ENCODE results near the gene RNF169. TPM values are rescaled to one million over a fixed set of nuclear protein-coding genes. Genes with fewer than 3 reads are reported as not detected.

Gene RNF169
- total and polyA plus RNA-seq, 2 of the 8 experiments (the other 6 are each of a cell fraction or from before 2014, with no cell fraction given): 3.6 to 12.5 TPM

DNA sequence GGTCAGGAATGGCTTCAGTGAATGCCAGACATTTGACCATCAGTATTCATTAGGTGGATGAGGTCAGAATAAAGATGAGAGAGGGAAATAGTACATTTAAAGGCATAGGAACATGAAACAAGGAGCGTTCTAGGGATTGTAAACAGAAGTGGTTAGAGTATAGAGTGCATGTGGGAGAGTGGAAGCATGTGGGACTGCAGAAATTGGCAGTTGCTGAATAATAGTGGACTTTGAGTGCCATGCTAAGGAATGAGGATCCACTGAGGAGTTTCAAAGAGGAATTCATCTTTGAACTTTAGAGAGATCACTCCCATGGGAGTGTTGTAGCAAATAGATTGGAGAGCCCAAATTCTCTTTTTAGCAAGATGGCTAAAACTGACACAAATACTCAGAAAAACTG is 7.9 kb downstream of the RNF169 start:
- ChIA-PET POLR2A (ENCODE audit: partially characterized antibody) (no interaction called here), CTCF (ENCODE audit: partially characterized antibody) (interaction anchor here (0.9 to 1.3 kb wide), 2 partner anchors 13 to 17 kb away, joined by 3 to 5 read pairs; no protein-coding TSS in a partner anchor)
- WGBS, 2 experiments (ENCODE audit: extremely low coverage in 1 of 2, insufficient coverage in 1 of 2, insufficient read length in 1 of 2, insufficient replicate concordance in 2 of 2, low coverage in 1 of 2, low lambda C conversion rate in 2 of 2, missing lambda C conversion rate in 1 of 2): 91% methylated on average over 1 of the region's 1 CpG; no CpG with 5 or more reads in 1 of the 2 experiments
- no peak overlapping the region for H3K4me2 ChIP-seq (ENCODE audit: insufficient read depth in 1 of 2, low read depth in 2 of 2, low read length in 2 of 2)
- peaks cover 0 to 3% of the 10 kb centered on the region in 2 experiments for H4K20me1 ChIP-seq (replicated peaks in 1 of 2; ENCODE audit: control insufficient read depth in 1 of 2, insufficient read depth in 2 of 2, low read length in 2 of 2)
- no peak overlapping the region for H4K5ac ChIP-seq (ENCODE audit: insufficient read length, low read depth, low read length)
- H3K23ac ChIP-seq (ENCODE audit: insufficient read length): no peak overlapping the region
- no peak overlapping the region for H2BK20ac ChIP-seq (ENCODE audit: low read length)
- no peak for FAIRE-seq
- H3K9me3 ChIP-seq (ENCODE audit: insufficient read depth in 2 of 2, low read depth in 1 of 2, low read length in 1 of 2): peaks cover 0 to 3% of the 10 kb centered on the region in 2 experiments; a peak in 1 of 4 replicates
- no peak overlapping the region for H4K91ac ChIP-seq (replicated peaks; ENCODE audit: insufficient read length, low read length)
- TF ChIP-seq JUN (IDR thresholded peaks at IDR 0.05; ENCODE audit: low read depth, low read length): no peak
- TF ChIP-seq CREB1 (IDR thresholded peaks at IDR 0.05): no peak
- TF ChIP-seq, protein P1, sequence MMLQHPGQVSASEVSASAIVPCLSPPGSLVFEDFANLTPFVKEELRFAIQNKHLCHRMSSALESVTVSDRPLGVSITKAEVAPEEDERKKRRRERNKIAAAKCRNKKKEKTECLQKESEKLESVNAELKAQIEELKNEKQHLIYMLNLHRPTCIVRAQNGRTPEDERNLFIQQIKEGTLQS (IDR thresholded peaks at IDR 0.05; ENCODE audit: insufficient read depth, low read depth, low read length): no peak
- TF ChIP-seq JUND (IDR thresholded peaks at IDR 0.05; ENCODE audit: low read length): no peak
- TF ChIP-seq POLR2A (IDR thresholded peaks at IDR 0.05; ENCODE audit: control extremely low read depth in 1 of 2, low read depth in 2 of 2, low read length in 2 of 2): no peak
- H2AK5ac ChIP-seq (ENCODE audit: low read depth, low read length): no peak overlapping the region
- H3K23me2 ChIP-seq (ENCODE audit: low read depth, low read length): no peaks in the 10 kb centered on the region; the same call in 1 of the 2 replicates
- no peaks in the 10 kb centered on the region for H3K36me3 ChIP-seq (ENCODE audit: control insufficient read depth in 2 of 4, insufficient read depth in 4 of 4, low read length in 3 of 4)
- H3K27ac ChIP-seq (ENCODE audit: low read depth, low read length): no peak overlapping the region
- peaks cover 0 to 46% of the 10 kb centered on the region in 2 experiments; a peak in 2 of 4 replicates for H3K79me2 ChIP-seq (ENCODE audit: control insufficient read depth in 1 of 2, insufficient read depth in 2 of 2, low read length in 2 of 2)
- H2BK5ac ChIP-seq (ENCODE audit: low read depth, low read length): no peak overlapping the region
- no peak overlapping the region for H3K56ac ChIP-seq (replicated peaks; ENCODE audit: insufficient read length, low read depth, low read length)
- no peak overlapping the region for H3K4ac ChIP-seq (replicated peaks; ENCODE audit: insufficient read length, low read depth, low read length)
- H3K79me1 ChIP-seq (ENCODE audit: low read depth, low read length): no peaks in the 10 kb centered on the region
- no peak overlapping the region for H3K14ac ChIP-seq (ENCODE audit: insufficient read length)
- no peak for DNase-seq (ENCODE audit: low read depth in 1 of 2, low spot score in 2 of 2)
- H2BK120ac ChIP-seq (replicated peaks; ENCODE audit: low read depth, low read length): no peak overlapping the region
- no peak overlapping the region for H2AFZ ChIP-seq (ENCODE audit: low read length)
- no peak overlapping the region for H2BK15ac ChIP-seq (ENCODE audit: low read length)
- no peak overlapping the region for H3K4me3 ChIP-seq (ENCODE audit: extremely low read depth in 1 of 4, insufficient read depth in 2 of 4, low read depth in 3 of 4, low read length in 4 of 4)
- H4K8ac ChIP-seq (ENCODE audit: extremely low read depth, insufficient read depth, low read length): no peak overlapping the region
- peaks cover 2 to 7% (median 4%) of the 10 kb centered on the region in 4 experiments; a peak in 4 of 7 replicates for H3K4me1 ChIP-seq (replicated peaks in 1 of 4; ENCODE audit: control insufficient read depth in 3 of 4, insufficient read depth in 4 of 4, low read length in 3 of 4)
- H3K9ac ChIP-seq (replicated peaks in 1 of 4; ENCODE audit: extremely low read depth in 1 of 4, low read depth in 3 of 4, low read length in 3 of 4): no peak overlapping the region
- H3K27me3 ChIP-seq (replicated peaks in 1 of 4; ENCODE audit: control insufficient read depth in 3 of 4, extremely low read depth in 1 of 4, insufficient read depth in 3 of 4, low read length in 3 of 4): no peaks in the 10 kb centered on the region
- peak overlapping the region; percentile 6; the same call in 1 of the 2 replicates for H3K18ac ChIP-seq (ENCODE audit: extremely low read depth, low read length)
- H2BK12ac ChIP-seq (ENCODE audit: low read depth, low read length): no peak overlapping the region

Data from H1 (cell line).